ENCODE measurements around the gene C1QTNF8. TPM values are rescaled to one million over a fixed set of nuclear protein-coding genes. Genes with fewer than 3 reads are reported as not detected.

The C1QTNF8 gene, protein sequence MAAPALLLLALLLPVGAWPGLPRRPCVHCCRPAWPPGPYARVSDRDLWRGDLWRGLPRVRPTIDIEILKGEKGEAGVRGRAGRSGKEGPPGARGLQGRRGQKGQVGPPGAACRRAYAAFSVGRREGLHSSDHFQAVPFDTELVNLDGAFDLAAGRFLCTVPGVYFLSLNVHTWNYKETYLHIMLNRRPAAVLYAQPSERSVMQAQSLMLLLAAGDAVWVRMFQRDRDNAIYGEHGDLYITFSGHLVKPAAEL
- total RNA-seq (2022; extraction: Qiagen RNA extraction) = 0.08 TPM in 1 of 5 replicates, not detected in the others

GRCh38 chr16:1096169-1097082 lies at the start of gene C1QTNF8:
Gene C1QTNF8, minus strand, starts transcription at chr16:1096244. Its CDS starts 1,322 bp downstream, at chr16:1094922.

GRCh38 chr16:1072526-1073261 lies 23.4 kb downstream of the C1QTNF8 start, which contains the start of gene SSTR5:
Gene SSTR5, plus strand, starts transcription at chr16:1072747. Its CDS starts 6,122 bp downstream, at chr16:1078869.

Other genes with a start within 250 kb of the C1QTNF8 start
- 8.4 to 14.3 TPM (median 9.5 TPM) in 5 replicates for gene LMF1, start 125.3 kb downstream of the C1QTNF8 start, total RNA-seq (2022; extraction: Qiagen RNA extraction)
- 2.1 to 3.0 TPM (median 2.7 TPM) in 5 replicates for gene SOX8, start 114.5 kb downstream of the C1QTNF8 start, total RNA-seq (2022; extraction: Qiagen RNA extraction)
- gene SSTR5, start 23.5 kb downstream of the C1QTNF8 start, total RNA-seq (2022; extraction: Qiagen RNA extraction) = 0.38 to 0.74 TPM (median 0.59 TPM) in 5 replicates
- 13.0 to 17.0 TPM (median 15.9 TPM) in 5 replicates for gene CACNA1H, start 56.9 kb upstream of the C1QTNF8 start, total RNA-seq (2022; extraction: Qiagen RNA extraction)
- 0.10 to 0.13 TPM in 2 of 5 replicates, not detected in the others for gene TPSG1, start 129.0 kb upstream of the C1QTNF8 start, total RNA-seq (2022; extraction: Qiagen RNA extraction)
- gene TPSB2, start 133.9 kb upstream of the C1QTNF8 start, total RNA-seq (2022; extraction: Qiagen RNA extraction) = not detected in 5 replicates
- gene TPSAB1, start 144.5 kb upstream of the C1QTNF8 start, total RNA-seq (2022; extraction: Qiagen RNA extraction) = 0.28 TPM in 1 of 5 replicates, not detected in the others
- not detected in 5 replicates for gene TPSD1, start 159.8 kb upstream of the C1QTNF8 start, total RNA-seq (2022; extraction: Qiagen RNA extraction)
- gene UBE2I, start 213.4 kb upstream of the C1QTNF8 start, total RNA-seq (2022; extraction: Qiagen RNA extraction) = 139 to 194 TPM (median 157 TPM) in 5 replicates
- gene BAIAP3, start 237.4 kb upstream of the C1QTNF8 start, total RNA-seq (2022; extraction: Qiagen RNA extraction) = 0.64 to 1.6 TPM (median 0.93 TPM) in 5 replicates